GM23338 (cell line): Measurements from ENCODE around the gene GHR. TPM values are rescaled to one million over a fixed set of nuclear protein-coding genes. Genes with fewer than 3 reads are reported as not detected.
A peak's percentile ranks its signal among the peaks of the same experiment; 100 is the strongest.
"Not testable (repeated sequence)": the region's sequence is repeated elsewhere in the genome, so short reads cannot be mapped to it uniquely, and the experiment has no call there.

Experiments used
- ATAC-seq: fragments of 200-7000 bp; cut with Tn5 transposase; 3 replicates; pipeline ENCODE4 v1.9.1; 2020
- DNase-seq: peaks from one replicate; pipeline ENCODE4 v3.0.0-alpha.2; 2015; ENCODE audit warnings: low spot score
- H2AFZ ChIP-seq: fragments of 200-600 bp; sonication (generic); 2 replicates; pipeline ENCODE4 v1.8.0; 2016; ENCODE audit warnings: antibody characterized with exemption, mild to moderate bottlenecking, moderate library complexity
- H3F3A ChIP-seq: fragments of 200-600 bp; sonication (generic); replicated peaks from 2 replicates; pipeline ENCODE4 v1.8.0; 2017; ENCODE audit warnings: antibody characterized with exemption, mixed run types, low read depth
- H3K27ac ChIP-seq: fragments of 200-600 bp; sonication (generic); 2 replicates; pipeline ENCODE4 v1.6.1; 2016; ENCODE audit warnings: low read depth
- H3K27me3 ChIP-seq: fragments of 200-600 bp; sonication (generic); 2 replicates; pipeline ENCODE4 v1.8.0; 2016; ENCODE audit warnings: mild to moderate bottlenecking, mixed run types, moderate library complexity; ENCODE audit not compliant: insufficient read depth
- H3K36me3 ChIP-seq: fragments of 200-600 bp; sonication (generic); 2 replicates; pipeline ENCODE4 v1.8.0; 2016; ENCODE audit warnings: mild to moderate bottlenecking; ENCODE audit not compliant: insufficient read depth
- H3K4me1 ChIP-seq: fragments of 200-600 bp; sonication (generic); 2 replicates; pipeline ENCODE4 v1.8.0; 2016; ENCODE audit warnings: mild to moderate bottlenecking, moderate library complexity; ENCODE audit not compliant: insufficient read depth
- H3K4me2 ChIP-seq: fragments of 200-600 bp; sonication (generic); 2 replicates; pipeline ENCODE4 v1.7.1; 2017; ENCODE audit warnings: mixed run types
- H3K4me3 ChIP-seq: fragments of 200-600 bp; sonication (generic); 2 replicates; pipeline ENCODE4 v1.6.1; 2016; ENCODE audit warnings: mixed run types
- H3K79me2 ChIP-seq: fragments of 200-600 bp; sonication (generic); replicated peaks from 2 replicates; pipeline ENCODE4 v1.8.0; 2017; ENCODE audit warnings: mild to moderate bottlenecking; ENCODE audit not compliant: insufficient read depth
- H3K9me2 ChIP-seq: fragments of 200-600 bp; sonication (generic); 2 replicates; pipeline ENCODE4 v1.8.0; 2017; ENCODE audit not compliant: insufficient read depth
- H4K20me1 ChIP-seq: fragments of 200-600 bp; sonication (generic); replicated peaks from 2 replicates; pipeline ENCODE4 v1.8.0; 2017; ENCODE audit warnings: mild to moderate bottlenecking; ENCODE audit not compliant: insufficient read depth
- H3K27ac Mint-ChIP-seq: 2 replicates; pipeline ENCODE4 v1.8.0; 2020; ENCODE audit warnings: inconsistent platforms, mild to moderate bottlenecking, moderate library complexity, mixed read lengths
- H3K27me3 Mint-ChIP-seq: 3 replicates; pipeline ENCODE4 v1.8.0; 2022; ENCODE audit warnings: low read depth, mild to moderate bottlenecking, moderate library complexity, mixed read lengths, inconsistent platforms; ENCODE audit not compliant: insufficient read depth, poor library complexity
- H3K36me3 Mint-ChIP-seq: 3 replicates; pipeline ENCODE4 v1.8.0; 2021; ENCODE audit warnings: low read depth, mild to moderate bottlenecking, inconsistent platforms, moderate library complexity, mixed read lengths
- H3K4me1 Mint-ChIP-seq: 3 replicates; pipeline ENCODE4 v1.8.0; 2020; ENCODE audit warnings: mild to moderate bottlenecking, inconsistent platforms, mixed read lengths
- H3K4me3 Mint-ChIP-seq: 3 replicates; pipeline ENCODE4 v1.8.0; 2021; ENCODE audit warnings: moderate library complexity, mild to moderate bottlenecking, inconsistent platforms, mixed read lengths
- H3K9me3 Mint-ChIP-seq: 3 replicates; pipeline ENCODE4 v1.8.0; 2020; ENCODE audit warnings: moderate library complexity, mild to moderate bottlenecking, inconsistent platforms, mixed read lengths
- CREB1 ChIP-seq: fragments of 250-450 bp; sonication (Bioruptor Pico); IDR thresholded peaks from 2 replicates; pipeline ENCODE4 v1.5.0; 2020; ENCODE audit warnings: low read depth, mild to moderate bottlenecking, moderate library complexity
- CTCF ChIP-seq, 2 experiments: fragments of 200-600 bp in 1 of 2; sonication (generic) in 1 of 2; conservative IDR thresholded peaks; 2 replicates each; pipeline versions ENCODE4 v1.5.1 to v1.6.1; 2016 to 2017; ENCODE audit warnings: antibody characterized with exemption in 2 of 2, low read depth in 2 of 2, mild to moderate bottlenecking in 2 of 2, moderate library complexity in 1 of 2
- ETS1 ChIP-seq: IDR thresholded peaks from 2 replicates; pipeline ENCODE4 v1.6.1; 2016; ENCODE audit warnings: antibody characterized with exemption
- JUNB ChIP-seq: IDR thresholded peaks from one replicate; pipeline ENCODE4 v1.6.1; 2016; ENCODE audit warnings: antibody characterized with exemption; ENCODE audit not compliant: unreplicated experiment
- NANOG ChIP-seq: IDR thresholded peaks from 2 replicates; pipeline ENCODE4 v1.6.1; 2016; ENCODE audit warnings: antibody characterized with exemption, borderline replicate concordance
- POLR2AphosphoS5 ChIP-seq: IDR thresholded peaks from 2 replicates; pipeline ENCODE4 v1.6.1; 2016; ENCODE audit warnings: antibody characterized with exemption, low read depth
- STAT1 ChIP-seq: IDR thresholded peaks from one replicate; pipeline ENCODE4 v1.6.1; 2016; ENCODE audit warnings: antibody characterized with exemption; ENCODE audit not compliant: unreplicated experiment
- ZNF114 ChIP-seq: fragments of 250-450 bp; sonication (Bioruptor Pico); IDR thresholded peaks from 2 replicates; pipeline ENCODE4 v1.5.0; 2020; ENCODE audit warnings: mild to moderate bottlenecking, moderate library complexity
- ZNF462 ChIP-seq: fragments of 250-450 bp; sonication (Bioruptor Pico); IDR thresholded peaks from 2 replicates; pipeline ENCODE4 v1.5.0; 2020; ENCODE audit warnings: mild to moderate bottlenecking, moderate library complexity
- polyA plus RNA-seq: library from polyadenylated mRNA; unstranded; fragments of >200 nt; fragmentation: Nextera tagmentation; extraction: Ambion mirVana; gene quantifications from 2 replicates; pipeline ENCODE4 v1.2.1, GENCODE V29; 2016
- total RNA-seq: library from RNA; depleted of rRNA; stranded (reverse); fragments of >200 nt; shearing (Covaris generic); gene quantifications from 2 replicates; pipeline ENCODE4 v1.2.3, GENCODE V29; 2014
- TF ChIP-seq, protein P1 (sequence below): IDR thresholded peaks from one replicate; pipeline ENCODE4 v1.6.1; 2018; ENCODE audit warnings: antibody characterized with exemption; ENCODE audit not compliant: unreplicated experiment

Gene GHR
- total and polyA plus RNA-seq, 2 experiments from 2014 or later = 0.21 to 1.9 TPM

DNA sequence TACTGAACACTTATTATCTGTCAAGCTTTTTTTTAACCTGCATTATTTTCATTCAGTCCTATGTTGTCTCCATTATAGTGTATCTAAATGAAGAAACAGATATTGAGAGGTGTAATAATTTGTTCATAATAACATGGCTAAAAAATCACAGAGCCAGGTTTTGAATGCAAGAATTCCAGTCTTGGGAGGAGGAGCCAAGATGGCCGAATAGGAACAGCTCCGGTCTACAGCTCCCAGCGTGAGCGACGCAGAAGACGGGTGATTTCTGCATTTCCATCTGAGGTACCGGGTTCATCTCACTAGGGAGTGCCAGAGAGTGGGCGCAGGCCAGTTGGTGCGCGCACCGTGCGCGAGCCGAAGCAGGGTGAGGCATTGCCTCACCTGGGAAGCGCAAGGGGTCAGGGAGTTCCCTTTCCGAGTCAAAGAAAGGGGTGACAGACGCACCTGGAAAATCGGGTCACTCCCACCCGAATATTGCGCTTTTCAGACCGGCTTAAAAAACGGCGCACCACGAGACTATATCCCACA lies 311.4 kb downstream of the GHR start:
- H3K9me2 ChIP-seq, H3K4me3 ChIP-seq, H3F3A ChIP-seq, H3K27ac ChIP-seq, H3K36me3 Mint-ChIP-seq, H4K20me1 ChIP-seq, H3K27ac Mint-ChIP-seq, ATAC-seq, H3K79me2 ChIP-seq, DNase-seq, H3K27me3 ChIP-seq, H3K4me1 ChIP-seq, H3K4me1 Mint-ChIP-seq, H3K36me3 ChIP-seq, H3K27me3 Mint-ChIP-seq, H3K4me2 ChIP-seq: not testable (repeated sequence)
- H3K9me3 Mint-ChIP-seq = peaks cover 13% of the 10 kb centered on the region; the same call in 2 of the 3 replicates
- peak overlapping the region; percentile 21; the same call in 1 of the 3 replicates for H3K4me3 Mint-ChIP-seq
- H2AFZ ChIP-seq = peak overlapping the region; percentile 3; the same call in 1 of the 2 replicates

GRCh38 chr5:42740920-42741319 lies 317.7 kb downstream of the GHR start:
- Histone ChIP-seq H3K79me2 (no peaks in the 10 kb centered on the region), H3K4me3 (no peak overlapping the region), H3K9me2 (no peaks in the 10 kb centered on the region), H3K4me1 (no peaks in the 10 kb centered on the region), H4K20me1 (no peaks in the 10 kb centered on the region), H3K4me2 (no peak overlapping the region), H3K27ac (no peak overlapping the region), H3F3A (no peaks in the 10 kb centered on the region), H2AFZ (no peak overlapping the region), H3K27me3 (no peaks in the 10 kb centered on the region), H3K36me3 (no peaks in the 10 kb centered on the region)
- Mint-ChIP-seq H3K36me3 (peaks cover 5% of the 10 kb centered on the region; the same call in 2 of the 3 replicates), H3K4me1 (no peaks in the 10 kb centered on the region), H3K4me3 (no peak overlapping the region), H3K9me3 (peaks cover 25% of the 10 kb centered on the region), H3K27me3 (no peaks in the 10 kb centered on the region), H3K27ac (no peak overlapping the region)
- no peak for DNase-seq
- no peak for ATAC-seq
- TF ChIP-seq NANOG = no peak
- TF ChIP-seq ZNF462 (CRISPR knock-in tag) = no peak
- TF ChIP-seq CREB1 (CRISPR knock-in tag) = no peak
- TF ChIP-seq, protein P1, sequence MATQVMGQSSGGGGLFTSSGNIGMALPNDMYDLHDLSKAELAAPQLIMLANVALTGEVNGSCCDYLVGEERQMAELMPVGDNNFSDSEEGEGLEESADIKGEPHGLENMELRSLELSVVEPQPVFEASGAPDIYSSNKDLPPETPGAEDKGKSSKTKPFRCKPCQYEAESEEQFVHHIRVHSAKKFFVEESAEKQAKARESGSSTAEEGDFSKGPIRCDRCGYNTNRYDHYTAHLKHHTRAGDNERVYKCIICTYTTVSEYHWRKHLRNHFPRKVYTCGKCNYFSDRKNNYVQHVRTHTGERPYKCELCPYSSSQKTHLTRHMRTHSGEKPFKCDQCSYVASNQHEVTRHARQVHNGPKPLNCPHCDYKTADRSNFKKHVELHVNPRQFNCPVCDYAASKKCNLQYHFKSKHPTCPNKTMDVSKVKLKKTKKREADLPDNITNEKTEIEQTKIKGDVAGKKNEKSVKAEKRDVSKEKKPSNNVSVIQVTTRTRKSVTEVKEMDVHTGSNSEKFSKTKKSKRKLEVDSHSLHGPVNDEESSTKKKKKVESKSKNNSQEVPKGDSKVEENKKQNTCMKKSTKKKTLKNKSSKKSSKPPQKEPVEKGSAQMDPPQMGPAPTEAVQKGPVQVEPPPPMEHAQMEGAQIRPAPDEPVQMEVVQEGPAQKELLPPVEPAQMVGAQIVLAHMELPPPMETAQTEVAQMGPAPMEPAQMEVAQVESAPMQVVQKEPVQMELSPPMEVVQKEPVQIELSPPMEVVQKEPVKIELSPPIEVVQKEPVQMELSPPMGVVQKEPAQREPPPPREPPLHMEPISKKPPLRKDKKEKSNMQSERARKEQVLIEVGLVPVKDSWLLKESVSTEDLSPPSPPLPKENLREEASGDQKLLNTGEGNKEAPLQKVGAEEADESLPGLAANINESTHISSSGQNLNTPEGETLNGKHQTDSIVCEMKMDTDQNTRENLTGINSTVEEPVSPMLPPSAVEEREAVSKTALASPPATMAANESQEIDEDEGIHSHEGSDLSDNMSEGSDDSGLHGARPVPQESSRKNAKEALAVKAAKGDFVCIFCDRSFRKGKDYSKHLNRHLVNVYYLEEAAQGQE = no peak
- no peak for TF ChIP-seq POLR2AphosphoS5
- TF ChIP-seq STAT1 = no peak
- no peak for TF ChIP-seq CTCF (conservative IDR thresholded peaks at IDR 0.05; ENCODE audit: low read depth in 2 of 2)
- TF ChIP-seq JUNB = no peak
- no peak for TF ChIP-seq ZNF114 (CRISPR knock-in tag)
- TF ChIP-seq ETS1 = no peak
